ENCODE measurements around the gene CFAP47.

CFAP47 gene

DNA sequence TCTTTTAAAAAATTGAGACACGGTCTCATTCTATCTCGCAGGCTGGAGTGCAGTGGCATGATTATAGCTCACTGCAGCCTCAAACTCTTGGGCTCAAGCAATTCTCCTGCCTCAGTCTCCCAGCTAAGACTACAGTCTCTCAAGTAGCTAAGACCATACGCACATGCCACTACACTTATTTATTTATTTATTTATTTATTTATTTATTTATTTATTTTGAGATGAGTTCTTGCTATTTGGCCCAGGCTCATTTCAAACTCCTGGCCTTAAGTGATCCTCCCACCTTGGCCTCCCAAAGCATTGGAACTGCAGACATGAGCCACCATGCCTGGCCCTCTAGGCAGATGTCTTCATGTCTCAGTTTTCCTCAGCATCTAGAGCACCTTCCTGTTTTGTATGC is 482.2 kb downstream of the CFAP47 start:
- no peak for TF ChIP-seq EZH2phosphoT487 (IDR thresholded peaks at IDR 0.05; ENCODE audit: low read length)
- Histone ChIP-seq H3K27ac (ENCODE audit: low read length) (no peak overlapping the region), H3K9ac (ENCODE audit: low read length) (no peak overlapping the region)

DNA sequence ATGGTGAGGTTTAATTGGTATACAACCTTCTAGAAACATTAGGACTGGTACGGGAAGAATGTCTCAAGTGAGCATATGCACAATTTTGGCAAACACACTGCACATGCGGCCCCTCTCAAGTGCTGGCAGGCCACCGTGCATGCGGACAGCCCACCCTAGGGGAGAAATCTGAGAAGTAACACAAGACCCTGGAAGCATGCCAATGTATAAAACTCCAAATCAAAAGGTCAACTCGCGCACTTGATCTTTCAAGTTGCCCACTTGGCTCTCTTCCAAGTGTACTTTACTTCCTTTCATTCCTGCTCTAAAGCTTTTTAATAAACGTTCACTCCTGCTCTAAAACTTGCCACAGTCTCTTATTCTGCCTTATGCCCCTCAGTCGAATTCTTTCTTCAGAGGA is 488.3 kb downstream of the CFAP47 start:
- DNase-seq: no peak
- no peak overlapping the region for H3K4me2 ChIP-seq (ENCODE audit: low read depth, low read length)
- no peak overlapping the region for H2AFZ ChIP-seq (ENCODE audit: low read length)
- H3K9me3 ChIP-seq (replicated peaks; ENCODE audit: insufficient read depth, low read length): no peaks in the 10 kb centered on the region
- no peak overlapping the region for H3K9ac ChIP-seq (ENCODE audit: low read length)
- H3F3A ChIP-seq (ENCODE audit: insufficient read depth, low read length): no peaks in the 10 kb centered on the region
- no peak overlapping the region for H3K27ac ChIP-seq (ENCODE audit: low read length)
- H3K36me3 ChIP-seq (replicated peaks; ENCODE audit: insufficient read depth, low read length): no peaks in the 10 kb centered on the region
- no peaks in the 10 kb centered on the region for H4K20me1 ChIP-seq (ENCODE audit: insufficient read depth, low read length)
- H3K4me1 ChIP-seq (ENCODE audit: low read length): no peaks in the 10 kb centered on the region
- H3K4me3 ChIP-seq (ENCODE audit: low read length): no peak overlapping the region
- H3K79me2 ChIP-seq (ENCODE audit: low read length): no peaks in the 10 kb centered on the region
- no peaks in the 10 kb centered on the region for H3K9me2 ChIP-seq (replicated peaks; ENCODE audit: insufficient read depth, low read length)
- TF ChIP-seq EZH2 (optimal IDR thresholded peaks at IDR 0.05; ENCODE audit: low read depth, low read length) (no peak), EZH2phosphoT487 (IDR thresholded peaks at IDR 0.05; ENCODE audit: low read length) (no peak)
- TF ChIP-seq, protein P1, sequence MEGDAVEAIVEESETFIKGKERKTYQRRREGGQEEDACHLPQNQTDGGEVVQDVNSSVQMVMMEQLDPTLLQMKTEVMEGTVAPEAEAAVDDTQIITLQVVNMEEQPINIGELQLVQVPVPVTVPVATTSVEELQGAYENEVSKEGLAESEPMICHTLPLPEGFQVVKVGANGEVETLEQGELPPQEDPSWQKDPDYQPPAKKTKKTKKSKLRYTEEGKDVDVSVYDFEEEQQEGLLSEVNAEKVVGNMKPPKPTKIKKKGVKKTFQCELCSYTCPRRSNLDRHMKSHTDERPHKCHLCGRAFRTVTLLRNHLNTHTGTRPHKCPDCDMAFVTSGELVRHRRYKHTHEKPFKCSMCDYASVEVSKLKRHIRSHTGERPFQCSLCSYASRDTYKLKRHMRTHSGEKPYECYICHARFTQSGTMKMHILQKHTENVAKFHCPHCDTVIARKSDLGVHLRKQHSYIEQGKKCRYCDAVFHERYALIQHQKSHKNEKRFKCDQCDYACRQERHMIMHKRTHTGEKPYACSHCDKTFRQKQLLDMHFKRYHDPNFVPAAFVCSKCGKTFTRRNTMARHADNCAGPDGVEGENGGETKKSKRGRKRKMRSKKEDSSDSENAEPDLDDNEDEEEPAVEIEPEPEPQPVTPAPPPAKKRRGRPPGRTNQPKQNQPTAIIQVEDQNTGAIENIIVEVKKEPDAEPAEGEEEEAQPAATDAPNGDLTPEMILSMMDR (IDR thresholded peaks at IDR 0.05; ENCODE audit: low read length): no peak
- no peaks in the 10 kb centered on the region for H3K27me3 ChIP-seq (replicated peaks; ENCODE audit: insufficient read depth, low read length)

More for the DNA sequence above, 482.2 kb downstream of the CFAP47 start:
- Histone ChIP-seq H3K27me3 (replicated peaks; ENCODE audit: insufficient read depth, low read length) (no peaks in the 10 kb centered on the region), H3K9me3 (replicated peaks; ENCODE audit: insufficient read depth, low read length) (no peaks in the 10 kb centered on the region), H3K36me3 (replicated peaks; ENCODE audit: insufficient read depth, low read length) (no peaks in the 10 kb centered on the region), H3K4me2 (ENCODE audit: low read depth, low read length) (no peak overlapping the region), H2AFZ (ENCODE audit: low read length) (no peak overlapping the region), H3F3A (ENCODE audit: insufficient read depth, low read length) (no peaks in the 10 kb centered on the region), H3K4me1 (ENCODE audit: low read length) (no peaks in the 10 kb centered on the region), H3K79me2 (ENCODE audit: low read length) (no peaks in the 10 kb centered on the region), H3K9me2 (replicated peaks; ENCODE audit: insufficient read depth, low read length) (no peaks in the 10 kb centered on the region), H3K4me3 (ENCODE audit: low read length) (no peak overlapping the region), H4K20me1 (ENCODE audit: insufficient read depth, low read length) (no peaks in the 10 kb centered on the region)
- DNase-seq: no peak

GRCh38 chrX:36414056-36414455 is 494.5 kb downstream of the CFAP47 start:
- DNase-seq: no peak
- TF ChIP-seq EZH2 (optimal IDR thresholded peaks at IDR 0.05; ENCODE audit: low read depth, low read length) (no peak), EZH2phosphoT487 (IDR thresholded peaks at IDR 0.05; ENCODE audit: low read length) (no peak)
- TF ChIP-seq, protein P1 (IDR thresholded peaks at IDR 0.05; ENCODE audit: low read length): no peak

DNA sequence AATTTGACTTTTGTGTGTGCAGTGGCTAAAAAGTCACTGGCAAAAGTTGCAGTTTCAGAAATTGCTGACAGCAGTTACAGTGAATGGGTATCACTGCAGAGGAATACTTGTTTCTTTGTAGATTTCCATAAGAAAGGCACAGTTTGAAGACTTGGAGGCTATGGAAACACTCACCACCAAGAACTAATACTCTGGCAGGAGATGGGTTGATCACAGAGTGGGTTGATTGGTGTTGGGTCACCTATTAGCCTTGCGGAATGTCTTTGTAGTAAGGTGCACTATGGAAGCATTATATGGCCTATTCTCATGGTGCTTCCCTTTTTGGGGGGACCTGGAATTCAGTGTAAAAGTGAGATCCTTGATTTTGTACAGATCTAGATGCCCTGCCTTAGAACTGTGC is 502.8 kb downstream of the CFAP47 start:
- Histone ChIP-seq H3K9me3 (replicated peaks; ENCODE audit: insufficient read depth, low read length) (no peaks in the 10 kb centered on the region), H2AFZ (ENCODE audit: low read length) (no peak overlapping the region), H3F3A (ENCODE audit: insufficient read depth, low read length) (no peaks in the 10 kb centered on the region), H3K79me2 (ENCODE audit: low read length) (no peaks in the 10 kb centered on the region), H3K27ac (ENCODE audit: low read length) (no peak overlapping the region), H3K4me1 (ENCODE audit: low read length) (no peaks in the 10 kb centered on the region), H3K36me3 (replicated peaks; ENCODE audit: insufficient read depth, low read length) (no peaks in the 10 kb centered on the region), H3K4me2 (ENCODE audit: low read depth, low read length) (no peak overlapping the region), H3K4me3 (ENCODE audit: low read length) (no peak overlapping the region), H4K20me1 (ENCODE audit: insufficient read depth, low read length) (no peaks in the 10 kb centered on the region), H3K9ac (ENCODE audit: low read length) (no peak overlapping the region), H3K27me3 (replicated peaks; ENCODE audit: insufficient read depth, low read length) (no peaks in the 10 kb centered on the region), H3K9me2 (replicated peaks; ENCODE audit: insufficient read depth, low read length) (no peaks in the 10 kb centered on the region)
- DNase-seq: no peak
- TF ChIP-seq EZH2 (optimal IDR thresholded peaks at IDR 0.05; ENCODE audit: low read depth, low read length): no peak
- no peak for TF ChIP-seq EZH2phosphoT487 (IDR thresholded peaks at IDR 0.05; ENCODE audit: low read length)
- TF ChIP-seq, protein P1 (IDR thresholded peaks at IDR 0.05; ENCODE audit: low read length): no peak

More at GRCh38 chrX:36414056-36414455, 494.5 kb downstream of the CFAP47 start:
- H3K79me2 ChIP-seq (ENCODE audit: low read length): no peaks in the 10 kb centered on the region
- no peaks in the 10 kb centered on the region for H3K27me3 ChIP-seq (replicated peaks; ENCODE audit: insufficient read depth, low read length)
- no peaks in the 10 kb centered on the region for H3K9me3 ChIP-seq (replicated peaks; ENCODE audit: insufficient read depth, low read length)
- H3K4me1 ChIP-seq (ENCODE audit: low read length): no peaks in the 10 kb centered on the region
- no peaks in the 10 kb centered on the region for H4K20me1 ChIP-seq (ENCODE audit: insufficient read depth, low read length)
- no peaks in the 10 kb centered on the region for H3F3A ChIP-seq (ENCODE audit: insufficient read depth, low read length)
- no peak overlapping the region for H3K4me2 ChIP-seq (ENCODE audit: low read depth, low read length)
- H3K9ac ChIP-seq (ENCODE audit: low read length): no peak overlapping the region
- no peak overlapping the region for H2AFZ ChIP-seq (ENCODE audit: low read length)
- no peaks in the 10 kb centered on the region for H3K36me3 ChIP-seq (replicated peaks; ENCODE audit: insufficient read depth, low read length)
- H3K4me3 ChIP-seq (ENCODE audit: low read length): no peak overlapping the region
- H3K9me2 ChIP-seq (replicated peaks; ENCODE audit: insufficient read depth, low read length): no peaks in the 10 kb centered on the region
- H3K27ac ChIP-seq (ENCODE audit: low read length): no peak overlapping the region
